ENCODE measurements around the gene MACROD2.
A peak's percentile ranks its signal among the peaks of the same experiment; 100 is the strongest.

MACROD2 gene

DNA sequence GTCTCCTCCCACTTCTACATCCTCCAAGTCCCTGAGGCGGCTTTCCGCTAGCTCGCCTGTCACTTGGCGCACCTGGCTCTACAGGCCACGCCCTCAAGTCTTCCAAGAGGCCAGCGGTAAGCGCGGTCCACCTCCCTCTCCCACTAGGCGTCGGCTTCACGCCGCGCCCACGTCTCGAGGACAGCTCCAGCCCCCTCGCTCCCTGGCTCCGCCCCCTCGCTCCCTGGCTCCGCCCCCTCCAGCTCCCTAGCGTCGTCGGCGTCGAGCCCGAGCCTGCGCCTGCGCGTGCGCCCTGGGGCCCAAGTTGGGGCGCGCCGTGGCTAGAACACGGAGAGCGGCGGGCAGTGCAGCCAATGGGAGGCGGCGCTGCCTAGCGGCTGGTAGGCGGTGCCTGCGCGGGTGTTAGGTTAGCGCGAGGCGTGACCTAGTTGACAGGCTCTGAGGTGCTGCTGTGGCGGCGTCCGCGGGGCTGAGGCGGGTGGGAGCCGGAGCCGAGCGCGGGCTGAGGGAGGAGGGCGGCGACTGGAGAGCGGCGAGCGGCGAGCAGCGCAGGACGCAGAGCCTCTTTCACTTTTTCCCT, at the start of gene MACROD2:
Gene MACROD2, plus strand, starts transcription at position 431 of the 580 bp plus-strand sequence.
- FAIRE-seq (no peak), DNase-seq (ENCODE audit: insufficient read length, low spot score) (peak; percentile 70)

DNA sequence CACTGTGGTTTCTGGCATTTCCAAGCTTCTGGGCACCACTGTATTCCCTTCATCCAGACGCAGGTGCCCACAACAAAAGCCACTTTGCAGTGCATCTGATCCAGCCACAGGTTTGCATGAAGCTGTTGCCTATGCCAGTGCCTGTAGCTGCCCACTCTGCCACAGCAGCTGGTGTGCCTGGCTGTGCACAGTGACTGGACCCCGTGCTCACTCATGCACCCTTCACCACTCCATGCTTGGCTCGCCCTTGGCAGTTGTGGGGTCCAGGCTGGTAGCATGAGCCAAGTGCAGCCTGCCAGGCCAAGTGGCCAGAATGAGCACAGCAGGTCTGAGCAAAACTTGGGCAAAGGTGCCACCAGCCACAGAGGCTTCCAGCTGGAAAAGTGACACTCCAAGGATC, 47.6 kb upstream of the MACROD2 start:
- TF ChIP-seq CTCF (IDR thresholded peaks at IDR 0.05; ENCODE audit: insufficient read depth, missing control alignments) = no peak
- FAIRE-seq (no peak), DNase-seq (ENCODE audit: insufficient read length, low spot score) (no peak)

More for the DNA sequence above, at the start of gene MACROD2:
- no peak for TF ChIP-seq CTCF (IDR thresholded peaks at IDR 0.05; ENCODE audit: insufficient read depth, missing control alignments)

DNA sequence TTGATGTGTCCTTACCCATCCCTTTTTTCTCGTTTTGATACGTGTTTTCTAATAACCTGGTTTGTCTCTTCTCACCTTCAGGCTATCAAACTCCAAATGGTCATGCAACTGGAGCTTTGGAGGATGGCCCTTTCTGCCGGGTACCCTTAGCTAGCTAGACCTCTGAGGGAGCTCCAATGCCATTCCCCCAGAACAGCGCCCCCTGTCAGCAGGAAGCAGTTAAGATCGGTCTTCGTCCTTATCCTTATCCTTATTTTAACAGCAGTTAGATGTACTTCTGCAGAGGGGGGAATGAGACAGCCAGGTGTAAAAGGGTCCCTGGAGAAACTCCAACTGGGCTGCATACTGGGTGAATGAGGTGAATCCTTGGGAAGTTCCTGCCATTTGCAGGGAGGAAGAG, 42.1 kb upstream of the MACROD2 start:
- FAIRE-seq = no peak
- TF ChIP-seq CTCF (IDR thresholded peaks at IDR 0.05; ENCODE audit: insufficient read depth, missing control alignments) = peak; percentile 26
- no peak for DNase-seq (ENCODE audit: insufficient read length, low spot score)

DNA sequence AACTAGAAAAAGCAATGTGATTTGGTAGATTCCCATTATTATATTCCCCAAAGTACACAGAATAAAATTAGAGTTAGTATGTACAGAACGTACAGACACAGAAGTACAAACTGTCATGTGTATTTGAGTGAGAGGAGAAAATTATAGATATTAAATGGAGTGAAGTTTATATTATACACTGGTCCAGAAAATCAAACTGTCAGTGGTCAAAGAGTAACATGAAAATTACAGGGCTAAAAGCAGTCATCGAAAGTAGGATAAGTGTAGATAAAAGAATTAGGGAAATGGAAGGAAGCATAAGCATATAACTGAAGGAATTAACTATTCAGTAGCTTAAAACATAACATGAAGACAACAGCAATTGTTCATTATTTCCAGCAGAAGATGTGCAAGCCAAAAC, 35.2 kb upstream of the MACROD2 start:
- no peak for TF ChIP-seq CTCF (IDR thresholded peaks at IDR 0.05; ENCODE audit: insufficient read depth, missing control alignments)
- FAIRE-seq = no peak
- no peak for DNase-seq (ENCODE audit: insufficient read length, low spot score)

- TF ChIP-seq CTCF (IDR thresholded peaks at IDR 0.05; ENCODE audit: insufficient read depth, missing control alignments) = no peak
- FAIRE-seq = no peak
Observed at GRCh38 chr20:13960525-13960924, 34.8 kb upstream of the MACROD2 start.

DNA sequence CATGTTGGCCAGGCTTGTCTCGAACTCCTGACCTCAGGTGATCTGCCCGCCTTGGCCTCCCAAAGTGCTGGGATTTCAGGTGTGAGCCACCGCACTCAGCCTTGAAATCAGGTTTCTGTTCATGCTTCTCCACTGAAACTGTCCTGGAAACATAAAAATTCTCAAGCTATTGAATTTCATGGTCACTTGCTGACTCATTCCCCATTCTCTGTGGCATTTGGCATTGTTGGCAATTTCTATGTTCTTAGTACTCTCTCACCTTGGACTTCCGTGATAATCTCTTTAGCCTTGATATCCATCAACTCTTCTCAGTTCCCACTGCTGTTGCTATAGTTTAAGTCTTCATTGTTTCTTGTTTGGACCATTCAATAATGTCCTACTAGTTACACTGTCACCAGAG, 11.1 kb upstream of the MACROD2 start:
- FAIRE-seq (no peak), DNase-seq (ENCODE audit: insufficient read length, low spot score) (no peak)
- TF ChIP-seq CTCF (IDR thresholded peaks at IDR 0.05; ENCODE audit: insufficient read depth, missing control alignments) = no peak

More at GRCh38 chr20:13960525-13960924, 34.8 kb upstream of the MACROD2 start:
- no peak for DNase-seq (ENCODE audit: insufficient read length, low spot score)

DNA sequence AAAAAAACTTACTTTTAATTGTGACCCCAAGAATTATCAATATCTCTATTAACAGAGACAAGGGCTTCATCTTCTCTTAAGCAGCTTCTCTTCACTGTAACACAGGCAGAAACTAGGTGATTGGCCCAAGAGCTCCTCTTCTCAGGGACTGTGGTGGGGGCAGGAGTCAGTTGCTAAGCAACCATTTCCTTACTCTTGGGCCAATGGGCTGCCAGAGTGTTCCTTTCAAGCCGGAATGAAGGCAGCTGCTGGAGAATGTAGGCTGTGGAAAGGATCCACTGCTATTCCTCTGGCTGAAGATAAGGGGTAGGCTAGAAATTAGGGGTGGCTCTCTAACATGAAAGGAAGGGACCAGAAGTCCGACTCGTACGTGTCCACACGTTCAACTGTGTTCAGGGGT, 4.9 kb upstream of the MACROD2 start, which contains the start of gene SEL1L2:
Gene SEL1L2, minus strand, starts transcription at position 150 of the 400 bp plus-strand sequence. Its CDS starts 80 bp downstream, at position 70.
- DNase-seq (ENCODE audit: insufficient read length, low spot score) (no peak), FAIRE-seq (no peak)
- no peak for TF ChIP-seq CTCF (IDR thresholded peaks at IDR 0.05; ENCODE audit: insufficient read depth, missing control alignments)

All from D721Med (cell line).